Liver (tissue), 9 donors: ENCODE data around the gene MLKL. TPM values are rescaled to one million over a fixed set of nuclear protein-coding genes. Genes with fewer than 3 reads are reported as not detected.

Experiments used
- DNase-seq: peaks from one replicate; pipeline ENCODE4 v3.0.0-alpha.2; 2017; ENCODE audit warnings: low spot score
- H3K27ac ChIP-seq, 2 donors: one replicate each; pipeline ENCODE4 v1.7.0; 2013; ENCODE audit warnings: inconsistent platforms in 2 of 2, low read length in 2 of 2, control low read depth in 1 of 2, low read depth in 1 of 2, mild to moderate bottlenecking in 1 of 2
- H3K27me3 ChIP-seq, 4 donors: one replicate each; pipeline versions ENCODE4 v1.6.1 to v1.7.0; 2013; ENCODE audit warnings: low read length in 3 of 4, inconsistent platforms in 1 of 4, mild to moderate bottlenecking in 1 of 4, moderate library complexity in 1 of 4; ENCODE audit not compliant: control insufficient read depth in 4 of 4, insufficient read depth in 4 of 4
- H3K36me3 ChIP-seq, 4 donors: one replicate each; pipeline versions ENCODE4 v1.6.1 to v1.7.0; 2013; ENCODE audit warnings: low read length in 3 of 4, mild to moderate bottlenecking in 3 of 4, low read depth in 1 of 4, moderate library complexity in 1 of 4; ENCODE audit not compliant: control insufficient read depth in 4 of 4, insufficient read depth in 3 of 4
- H3K4me1 ChIP-seq, 4 donors: one replicate each; pipeline versions ENCODE4 v1.6.1 to v1.7.0; 2013; ENCODE audit warnings: low read length in 3 of 4, mild to moderate bottlenecking in 3 of 4, moderate library complexity in 1 of 4; ENCODE audit not compliant: control insufficient read depth in 4 of 4, insufficient read depth in 4 of 4
- H3K4me3 ChIP-seq, 3 donors: one replicate each; pipeline versions ENCODE4 v1.6.1 to v1.7.0; 2013; ENCODE audit warnings: low read length in 3 of 3, control low read depth in 1 of 3, low read depth in 1 of 3, mild to moderate bottlenecking in 1 of 3
- H3K9ac ChIP-seq, 2 donors: one replicate each; pipeline ENCODE4 v1.7.0; 2013; ENCODE audit warnings: low read length in 2 of 2, mild to moderate bottlenecking in 2 of 2, moderate library complexity in 2 of 2, control low read depth in 1 of 2, low read depth in 1 of 2
- H3K9me3 ChIP-seq, 4 donors: one replicate each; pipeline versions ENCODE4 v1.6.1 to v1.7.0; 2013; ENCODE audit warnings: low read length in 3 of 4; ENCODE audit not compliant: control insufficient read depth in 4 of 4
- EGR1 ChIP-seq, 2 donors: IDR thresholded peaks; 2 replicates each; pipeline ENCODE4 v1.6.1; 2016 to 2018; ENCODE audit warnings: antibody characterized with exemption in 2 of 2, low read depth in 2 of 2
- FOXA1 ChIP-seq: IDR thresholded peaks from 2 replicates; pipeline ENCODE4 v1.6.1; 2016; ENCODE audit warnings: antibody characterized with exemption
- FOXA2 ChIP-seq: IDR thresholded peaks from 2 replicates; pipeline ENCODE4 v1.6.1; 2016; ENCODE audit warnings: antibody characterized with exemption
- GABPA ChIP-seq, 2 donors: IDR thresholded peaks in 1 of 2; conservative IDR thresholded peaks in 1 of 2; 2 replicates each; pipeline ENCODE4 v1.6.1; 2016; ENCODE audit warnings: antibody characterized with exemption in 2 of 2, mild to moderate bottlenecking in 1 of 2, moderate library complexity in 1 of 2
- HNF4G ChIP-seq: IDR thresholded peaks from 2 replicates; pipeline ENCODE4 v1.6.1; 2016; ENCODE audit warnings: antibody characterized with exemption
- JUND ChIP-seq, 2 donors: IDR thresholded peaks; 2 replicates each; pipeline ENCODE4 v1.6.1; 2016; ENCODE audit warnings: antibody characterized with exemption in 2 of 2
- MAX ChIP-seq: IDR thresholded peaks from 2 replicates; pipeline ENCODE4 v1.6.1; 2016; ENCODE audit warnings: antibody characterized with exemption
- NR2F2 ChIP-seq: IDR thresholded peaks from 2 replicates; pipeline ENCODE4 v1.6.1; 2016; ENCODE audit warnings: antibody characterized with exemption
- RAD21 ChIP-seq, 2 donors: IDR thresholded peaks; 2 replicates each; pipeline ENCODE4 v1.6.1; 2016; ENCODE audit warnings: antibody characterized with exemption in 2 of 2, mild to moderate bottlenecking in 2 of 2
- REST ChIP-seq: IDR thresholded peaks from 2 replicates; pipeline ENCODE4 v1.6.1; 2016; ENCODE audit warnings: antibody characterized with exemption, mild to moderate bottlenecking
- RXRA ChIP-seq, 2 donors: IDR thresholded peaks; 2 replicates each; pipeline ENCODE4 v1.6.1; 2017 to 2018; ENCODE audit warnings: antibody characterized with exemption in 2 of 2, mild to moderate bottlenecking in 1 of 2
- SP1 ChIP-seq: IDR thresholded peaks from 2 replicates; pipeline ENCODE4 v1.6.1; 2018; ENCODE audit warnings: antibody characterized with exemption, mild to moderate bottlenecking
- TAF1 ChIP-seq: conservative IDR thresholded peaks from 2 replicates; pipeline ENCODE4 v1.6.1; 2016; ENCODE audit warnings: antibody characterized with exemption, mild to moderate bottlenecking
- YY1 ChIP-seq: IDR thresholded peaks from 2 replicates; pipeline ENCODE4 v1.6.1; 2016; ENCODE audit warnings: antibody characterized with exemption, mild to moderate bottlenecking
- ZBTB33 ChIP-seq: IDR thresholded peaks from 2 replicates; pipeline ENCODE4 v1.6.1; 2016; ENCODE audit warnings: antibody characterized with exemption
- WGBS: extraction: QIAGEN DNeasy Blood & Tissue Kit; methylation state at CpG from one replicate; pipeline ENCODE4 v1.1.7; 2013; 5-methylcytosine and 5-hydroxymethylcytosine counted together
- polyA plus RNA-seq, 2 donors: library from polyadenylated mRNA; stranded (reverse) in 1 of 2; unstranded in 1 of 2; fragments of 200-250 nt in 1 of 2; fragments of >200 nt in 1 of 2; fragmentation: Nextera tagmentation in 1 of 2; extraction: Ambion mirVana in 1 of 2; gene quantifications; one replicate each; pipeline versions ENCODE4 v1.2.1 to v1.2.3, GENCODE V29; 2013 to 2015
- total RNA-seq, 2 donors: library from RNA; depleted of rRNA; stranded (reverse); fragments of >200 nt; gene quantifications; one replicate each; pipeline ENCODE4 v1.2.3, GENCODE V29; 2014
- TF ChIP-seq, protein P1 (sequence below): fragments of 150-350 bp; IDR thresholded peaks from 2 replicates; pipeline ENCODE4 v1.5.1; 2017; ENCODE audit warnings: improper control_type of control experiment, low read depth, low read length; ENCODE audit not compliant: missing input control
- TF ChIP-seq, protein P2 (sequence below): IDR thresholded peaks from 2 replicates; pipeline ENCODE4 v1.6.1; 2016; ENCODE audit warnings: antibody characterized with exemption
- donor health status: healthy.
- donor health status: healthy.
- donor health status: healthy.
- donor health status: healthy.
- donor health status: healthy.

MLKL gene
- total and polyA plus RNA-seq, 4 donors, result 2.5 to 7.6 (median 3.6) TPM

DNA sequence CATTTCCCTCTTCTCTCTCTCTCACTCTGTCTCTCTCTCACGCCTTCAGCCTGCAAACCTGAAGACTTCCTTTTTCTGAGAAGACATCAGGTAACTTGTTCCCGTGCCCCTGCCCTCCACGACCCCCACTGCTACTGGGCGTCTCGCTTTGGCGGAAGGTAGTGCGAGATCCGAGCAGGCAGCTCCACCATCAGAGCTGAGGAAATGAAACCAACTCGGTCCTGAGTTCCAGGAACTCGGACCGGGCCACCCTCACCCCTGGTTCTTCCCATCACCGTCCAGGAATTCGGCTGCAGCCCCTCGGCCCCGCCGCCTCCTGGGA lies 585 bp downstream of the MLKL start:
- Histone ChIP-seq H3K4me3 (peak overlapping the region; percentile 45 to 98 (median 60)), H3K36me3 (peaks cover 0 to 2% (median 0%) of the 10 kb centered on the region in 4 donors), H3K9me3 (no peaks in the 10 kb centered on the region), H3K27me3 (no peaks in the 10 kb centered on the region), H3K9ac (peak overlapping the region; percentile 47 to 91), H3K4me1 (peaks cover 0 to 39% (median 6%) of the 10 kb centered on the region in 4 donors), H3K27ac (peak overlapping the region; percentile 74 to 96)
- TF ChIP-seq MAX, result no peak
- peak; percentile 30 for TF ChIP-seq YY1
- WGBS, result 5% methylated on average over 16 of the region's 16 CpGs
- no peak for DNase-seq

DNA sequence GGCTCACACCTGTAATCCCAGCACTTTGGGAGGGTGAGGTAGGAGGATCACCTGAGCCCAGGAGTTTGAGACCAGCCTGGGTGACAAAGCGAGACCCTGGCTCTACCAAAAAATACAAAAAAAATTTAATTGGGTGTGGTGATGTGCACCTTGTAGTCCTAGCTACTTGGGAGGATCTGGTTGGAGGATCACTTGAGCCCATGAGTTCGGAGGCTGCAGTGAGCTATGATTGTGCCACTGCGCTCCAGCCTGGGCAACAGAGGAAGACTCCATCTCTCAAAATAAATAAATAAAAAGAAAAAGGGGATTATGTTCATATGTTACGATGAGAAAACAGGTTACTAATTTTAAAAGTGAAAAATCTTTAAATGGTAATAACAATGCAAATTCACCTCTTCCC lies 996 bp downstream of the MLKL start:
- Histone ChIP-seq H3K4me1 (peaks cover 0 to 39% (median 6%) of the 10 kb centered on the region in 4 donors), H3K27ac (peak overlapping the region in 1 of 2 donors; percentile 20), H3K27me3 (no peaks in the 10 kb centered on the region), H3K9me3 (no peaks in the 10 kb centered on the region), H3K36me3 (peaks cover 0 to 2% (median 0%) of the 10 kb centered on the region in 4 donors), H3K4me3 (peak overlapping the region in 2 of 3 donors; percentile 45 to 60), H3K9ac (peak overlapping the region; percentile 47 to 54)
- DNase-seq, result no peak
- no peak for TF ChIP-seq TAF1
- TF ChIP-seq ZBTB33, result no peak
- TF ChIP-seq HNF4G, result no peak
- no peak for TF ChIP-seq MAX
- TF ChIP-seq EGR1 (IDR thresholded peaks at IDR 0.05; ENCODE audit: low read depth in 2 of 2), result no peak
- no peak for TF ChIP-seq JUND (IDR thresholded peaks at IDR 0.05)
- TF ChIP-seq, protein P1, sequence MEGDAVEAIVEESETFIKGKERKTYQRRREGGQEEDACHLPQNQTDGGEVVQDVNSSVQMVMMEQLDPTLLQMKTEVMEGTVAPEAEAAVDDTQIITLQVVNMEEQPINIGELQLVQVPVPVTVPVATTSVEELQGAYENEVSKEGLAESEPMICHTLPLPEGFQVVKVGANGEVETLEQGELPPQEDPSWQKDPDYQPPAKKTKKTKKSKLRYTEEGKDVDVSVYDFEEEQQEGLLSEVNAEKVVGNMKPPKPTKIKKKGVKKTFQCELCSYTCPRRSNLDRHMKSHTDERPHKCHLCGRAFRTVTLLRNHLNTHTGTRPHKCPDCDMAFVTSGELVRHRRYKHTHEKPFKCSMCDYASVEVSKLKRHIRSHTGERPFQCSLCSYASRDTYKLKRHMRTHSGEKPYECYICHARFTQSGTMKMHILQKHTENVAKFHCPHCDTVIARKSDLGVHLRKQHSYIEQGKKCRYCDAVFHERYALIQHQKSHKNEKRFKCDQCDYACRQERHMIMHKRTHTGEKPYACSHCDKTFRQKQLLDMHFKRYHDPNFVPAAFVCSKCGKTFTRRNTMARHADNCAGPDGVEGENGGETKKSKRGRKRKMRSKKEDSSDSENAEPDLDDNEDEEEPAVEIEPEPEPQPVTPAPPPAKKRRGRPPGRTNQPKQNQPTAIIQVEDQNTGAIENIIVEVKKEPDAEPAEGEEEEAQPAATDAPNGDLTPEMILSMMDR, result no peak
- TF ChIP-seq RAD21 (IDR thresholded peaks at IDR 0.05), result no peak
- TF ChIP-seq NR2F2, result no peak
- no peak for TF ChIP-seq FOXA1
- no peak for TF ChIP-seq GABPA (IDR thresholded peaks at IDR 0.05 in 1 of 2, conservative IDR thresholded peaks at IDR 0.05 in 1 of 2)
- TF ChIP-seq RXRA (IDR thresholded peaks at IDR 0.05), result no peak
- TF ChIP-seq SP1, result no peak
- no peak for TF ChIP-seq FOXA2
- no peak for TF ChIP-seq YY1
- no peak for TF ChIP-seq REST
- TF ChIP-seq, protein P2, sequence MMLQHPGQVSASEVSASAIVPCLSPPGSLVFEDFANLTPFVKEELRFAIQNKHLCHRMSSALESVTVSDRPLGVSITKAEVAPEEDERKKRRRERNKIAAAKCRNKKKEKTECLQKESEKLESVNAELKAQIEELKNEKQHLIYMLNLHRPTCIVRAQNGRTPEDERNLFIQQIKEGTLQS, result no peak
- 80% methylated on average over 4 of the region's 4 CpGs for WGBS
